HL-60 (cell line): ENCODE results near the gene GOLGA6C.
"Not testable (repeated sequence)": the region's sequence is repeated elsewhere in the genome, so short reads cannot be mapped to it uniquely, and the experiment has no call there.

Experiments
- TF ChIP-seq, protein P1 (sequence below): IDR thresholded peaks from one replicate; pipeline ENCODE4 v1.5.1; 2011; ENCODE audit warnings: low read length, control low read depth, inconsistent platforms; ENCODE audit not compliant: insufficient read depth
- TF ChIP-seq, protein P2 (sequence below): IDR thresholded peaks from 2 replicates; pipeline ENCODE4 v1.6.1; 2012; ENCODE audit warnings: low read depth; ENCODE audit not compliant: insufficient replicate concordance

DNA sequence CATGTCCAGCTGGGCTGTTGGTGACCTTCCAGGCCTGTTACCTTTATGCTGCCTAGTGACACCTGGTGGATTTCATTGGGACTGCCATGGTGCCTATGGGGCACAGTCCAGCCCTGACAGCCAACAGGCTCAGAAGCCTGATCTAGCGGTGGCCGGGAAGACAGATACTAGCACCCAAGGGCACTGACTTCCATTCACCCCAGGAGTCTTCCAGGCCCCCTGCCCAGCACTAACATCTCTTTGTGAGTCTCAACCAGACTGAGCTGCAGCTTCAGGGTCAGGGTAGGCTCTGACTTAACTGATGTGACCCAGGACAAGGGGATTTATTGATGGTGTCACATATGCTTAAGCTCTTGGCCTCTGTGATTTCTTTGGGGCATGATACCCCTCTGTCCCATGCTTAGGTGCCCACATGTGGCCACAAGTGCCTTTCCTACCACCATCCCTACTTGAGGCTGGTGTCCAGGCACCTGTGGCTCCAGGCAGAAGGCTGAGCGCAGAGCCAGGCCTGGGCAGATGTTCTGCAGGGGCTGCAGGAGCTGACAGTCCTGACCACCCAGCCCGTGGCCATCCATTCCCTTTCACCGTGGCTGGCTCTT is 16.5 kb downstream of the GOLGA6C start:
- TF ChIP-seq, protein P1, sequence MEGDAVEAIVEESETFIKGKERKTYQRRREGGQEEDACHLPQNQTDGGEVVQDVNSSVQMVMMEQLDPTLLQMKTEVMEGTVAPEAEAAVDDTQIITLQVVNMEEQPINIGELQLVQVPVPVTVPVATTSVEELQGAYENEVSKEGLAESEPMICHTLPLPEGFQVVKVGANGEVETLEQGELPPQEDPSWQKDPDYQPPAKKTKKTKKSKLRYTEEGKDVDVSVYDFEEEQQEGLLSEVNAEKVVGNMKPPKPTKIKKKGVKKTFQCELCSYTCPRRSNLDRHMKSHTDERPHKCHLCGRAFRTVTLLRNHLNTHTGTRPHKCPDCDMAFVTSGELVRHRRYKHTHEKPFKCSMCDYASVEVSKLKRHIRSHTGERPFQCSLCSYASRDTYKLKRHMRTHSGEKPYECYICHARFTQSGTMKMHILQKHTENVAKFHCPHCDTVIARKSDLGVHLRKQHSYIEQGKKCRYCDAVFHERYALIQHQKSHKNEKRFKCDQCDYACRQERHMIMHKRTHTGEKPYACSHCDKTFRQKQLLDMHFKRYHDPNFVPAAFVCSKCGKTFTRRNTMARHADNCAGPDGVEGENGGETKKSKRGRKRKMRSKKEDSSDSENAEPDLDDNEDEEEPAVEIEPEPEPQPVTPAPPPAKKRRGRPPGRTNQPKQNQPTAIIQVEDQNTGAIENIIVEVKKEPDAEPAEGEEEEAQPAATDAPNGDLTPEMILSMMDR: not testable (repeated sequence)
- TF ChIP-seq, protein P2, sequence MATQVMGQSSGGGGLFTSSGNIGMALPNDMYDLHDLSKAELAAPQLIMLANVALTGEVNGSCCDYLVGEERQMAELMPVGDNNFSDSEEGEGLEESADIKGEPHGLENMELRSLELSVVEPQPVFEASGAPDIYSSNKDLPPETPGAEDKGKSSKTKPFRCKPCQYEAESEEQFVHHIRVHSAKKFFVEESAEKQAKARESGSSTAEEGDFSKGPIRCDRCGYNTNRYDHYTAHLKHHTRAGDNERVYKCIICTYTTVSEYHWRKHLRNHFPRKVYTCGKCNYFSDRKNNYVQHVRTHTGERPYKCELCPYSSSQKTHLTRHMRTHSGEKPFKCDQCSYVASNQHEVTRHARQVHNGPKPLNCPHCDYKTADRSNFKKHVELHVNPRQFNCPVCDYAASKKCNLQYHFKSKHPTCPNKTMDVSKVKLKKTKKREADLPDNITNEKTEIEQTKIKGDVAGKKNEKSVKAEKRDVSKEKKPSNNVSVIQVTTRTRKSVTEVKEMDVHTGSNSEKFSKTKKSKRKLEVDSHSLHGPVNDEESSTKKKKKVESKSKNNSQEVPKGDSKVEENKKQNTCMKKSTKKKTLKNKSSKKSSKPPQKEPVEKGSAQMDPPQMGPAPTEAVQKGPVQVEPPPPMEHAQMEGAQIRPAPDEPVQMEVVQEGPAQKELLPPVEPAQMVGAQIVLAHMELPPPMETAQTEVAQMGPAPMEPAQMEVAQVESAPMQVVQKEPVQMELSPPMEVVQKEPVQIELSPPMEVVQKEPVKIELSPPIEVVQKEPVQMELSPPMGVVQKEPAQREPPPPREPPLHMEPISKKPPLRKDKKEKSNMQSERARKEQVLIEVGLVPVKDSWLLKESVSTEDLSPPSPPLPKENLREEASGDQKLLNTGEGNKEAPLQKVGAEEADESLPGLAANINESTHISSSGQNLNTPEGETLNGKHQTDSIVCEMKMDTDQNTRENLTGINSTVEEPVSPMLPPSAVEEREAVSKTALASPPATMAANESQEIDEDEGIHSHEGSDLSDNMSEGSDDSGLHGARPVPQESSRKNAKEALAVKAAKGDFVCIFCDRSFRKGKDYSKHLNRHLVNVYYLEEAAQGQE: not testable (repeated sequence)
